Activated T-helper 9 cell treated with anti-CD3 and anti-CD28 coated beads, Interleukin-2, amount 50 U/mL, for 16 hours (primary cell): Measurements from ENCODE around the gene NIT2.

Source experiments
- DNase-seq: peaks from one replicate; pipeline ENCODE4 v3.0.0-alpha.2; 2020; ENCODE audit warnings: low read depth

Gene NIT2

DNA sequence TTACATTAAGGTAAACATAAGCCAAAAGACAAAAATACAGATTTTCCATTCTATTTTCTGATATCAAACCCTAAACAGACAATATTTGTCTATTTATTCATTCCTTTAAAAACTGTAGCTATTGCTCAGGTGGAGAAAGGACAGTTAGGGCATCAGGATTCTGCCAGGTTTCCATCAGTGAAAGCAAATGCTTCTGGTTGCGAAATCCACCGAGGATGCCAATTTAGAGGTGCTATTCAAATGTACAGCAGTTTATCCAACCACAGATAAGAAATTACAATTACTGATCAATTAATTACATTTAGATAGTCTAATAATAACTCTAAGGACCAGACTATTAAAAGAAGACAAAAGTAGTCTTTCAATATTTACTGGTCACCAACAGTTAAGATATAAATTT lies 62.4 kb downstream of the NIT2 start:
- no peak for DNase-seq

GRCh38 chr3:100399341-100400071 lies 64.9 kb downstream of the NIT2 start:
- no peak for DNase-seq

DNA sequence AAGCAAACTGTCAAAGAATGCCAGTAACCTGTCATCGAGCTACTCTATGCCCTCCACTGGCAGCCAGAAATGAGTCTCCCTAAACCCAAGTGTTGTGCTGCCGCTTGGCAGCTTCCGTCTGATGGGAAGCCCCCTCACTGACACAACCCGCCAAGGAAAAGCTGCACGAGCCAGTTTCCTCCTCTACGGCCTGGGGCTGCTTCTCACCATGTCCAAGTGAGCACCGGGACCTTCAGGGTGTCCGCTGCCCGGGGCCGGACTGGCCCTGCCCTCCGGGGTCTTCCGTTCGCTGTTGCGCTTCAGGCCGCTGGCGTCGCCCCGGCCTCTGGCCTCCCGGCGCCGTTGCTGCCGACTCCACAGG lies 65.8 kb downstream of the NIT2 start:
- DNase-seq = peak; percentile 9

GRCh38 chr3:100400780-100401673 lies 66.5 kb downstream of the NIT2 start, which contains the start of the genes LNP1 and TOMM70:
LNP1 (plus strand) TSS chr3:100401539; CDS start chr3:100429730, 28,191 bp downstream.
TOMM70 (minus strand) TSS chr3:100401089; CDS start chr3:100400949, 140 bp downstream.
- DNase-seq = peak; percentile 90

- DNase-seq = peak; percentile 13
Observed at GRCh38 chr3:100401674-100402041, 67.1 kb downstream of the NIT2 start.

GRCh38 chr3:100402256-100402655 lies 67.7 kb downstream of the NIT2 start:
- DNase-seq = no peak

- DNase-seq = no peak
Observed at GRCh38 chr3:100402891-100403290, 68.3 kb downstream of the NIT2 start.

DNA sequence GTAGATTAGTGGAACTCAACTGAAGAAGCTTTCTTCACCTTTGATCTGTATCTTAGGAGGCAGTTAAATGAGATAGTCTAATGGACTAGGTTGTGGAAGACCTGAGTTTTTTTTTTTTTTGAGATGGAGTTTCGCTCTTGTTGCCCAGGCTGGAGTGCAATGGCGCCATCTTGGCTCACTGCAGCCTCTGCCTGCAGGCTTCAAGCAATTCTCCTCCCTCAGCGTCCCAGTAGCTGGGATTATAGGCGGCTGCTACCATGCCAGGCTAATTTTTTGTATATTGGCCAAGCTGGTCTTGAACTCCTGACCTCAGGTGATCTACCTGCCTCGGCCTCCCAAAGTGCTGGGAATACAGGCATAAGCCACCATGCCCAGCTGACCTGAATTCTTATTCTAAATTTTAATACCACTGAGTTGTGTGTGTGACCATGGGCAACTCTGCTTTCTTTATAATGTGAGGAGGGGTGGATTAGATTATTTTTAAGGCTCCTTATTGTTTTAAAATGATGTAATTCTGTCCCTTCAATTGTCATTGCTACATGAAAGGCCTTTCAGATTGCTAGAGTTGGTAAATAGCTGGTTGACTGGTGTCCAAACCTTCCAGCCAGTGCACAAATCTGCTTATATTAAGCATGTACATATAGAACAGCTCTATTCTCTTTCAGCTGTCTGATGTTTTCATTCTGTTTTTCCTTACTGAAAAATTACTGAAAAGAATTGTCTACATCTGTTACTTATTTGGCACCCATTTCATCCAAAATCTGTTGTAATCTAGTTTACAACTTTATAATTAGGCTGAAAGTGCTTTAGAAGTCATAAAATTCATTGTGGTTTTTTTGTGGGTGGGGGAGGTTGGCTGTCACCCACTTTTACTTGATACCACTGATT lies 69.0 kb downstream of the NIT2 start:
- no peak for DNase-seq

GRCh38 chr3:100404250-100404548 lies 69.6 kb downstream of the NIT2 start:
- no peak for DNase-seq

DNA sequence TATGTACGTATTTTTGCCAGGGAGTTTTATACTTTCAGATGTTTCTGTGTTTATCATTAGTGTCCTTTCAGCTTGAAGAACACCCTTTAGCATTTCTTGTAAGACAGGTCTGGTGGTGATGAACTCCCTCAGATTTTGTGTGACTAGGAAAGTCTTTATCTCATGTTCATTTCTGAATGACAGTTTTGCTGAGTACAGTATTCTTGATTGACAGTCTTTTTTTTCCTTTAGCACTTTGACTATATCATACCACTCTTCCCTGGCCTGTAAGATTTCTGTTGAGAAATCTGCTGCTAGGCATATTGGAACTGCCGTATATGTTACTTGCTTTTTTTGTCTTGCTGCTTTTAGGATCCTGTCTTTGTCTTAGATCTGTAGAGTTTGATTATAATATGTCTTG lies 72.6 kb downstream of the NIT2 start:
- DNase-seq = no peak

- no peak for DNase-seq
Observed at GRCh38 chr3:100407977-100408532, 73.5 kb downstream of the NIT2 start.
